PC-3 (cell line): ENCODE data around the gene MYO5B. TPM values are rescaled to one million over a fixed set of nuclear protein-coding genes. Genes with fewer than 3 reads are reported as not detected.

Experiments
- ATAC-seq: fragments of 200-7000 bp; cut with Tn5 transposase; 2 replicates; pipeline ENCODE4 v1.9.1; 2020; ENCODE audit warnings: mild to moderate bottlenecking, moderate library complexity
- BruUV-seq: library from RNA; stranded (reverse); fragments of 400-500 nt; replicated peaks from 2 replicates; lab custom pipeline; 2021; lab: Mats Ljungman, UMichigan
- CTCF ChIA-PET: fragments of 300-600 bp; sonication (Branson Sonifier 250); formaldehyde crosslinking; loops from one replicate; lab custom pipeline; 2022; ENCODE audit warnings: antibody characterized with exemption; lab: Charles Lee
- POLR2A ChIA-PET: fragments of 300-600 bp; sonication (Branson Sonifier 250); formaldehyde crosslinking; loops from one replicate; lab custom pipeline; 2022; ENCODE audit warnings: antibody characterized with exemption; ENCODE audit not compliant: unreplicated experiment; lab: Charles Lee
- DNase-seq: peaks from one replicate; pipeline ENCODE4 v3.0.0-alpha.2; 2015
- H2AFZ ChIP-seq: fragments of 300-600 bp; sonication (generic); 2 replicates; pipeline ENCODE4 v1.6.0; 2016; ENCODE audit warnings: antibody characterized with exemption, low read length
- H3F3A ChIP-seq: fragments of 300-600 bp; sonication (generic); one replicate; pipeline ENCODE4 v1.6.0; 2017; ENCODE audit warnings: antibody characterized with exemption, low read length, control low read depth, mild to moderate bottlenecking; ENCODE audit not compliant: unreplicated experiment
- H3K27ac ChIP-seq: fragments of 300-600 bp; sonication (generic); 2 replicates; pipeline ENCODE4 v1.5.1; 2016; ENCODE audit warnings: mild to moderate bottlenecking, low read length
- H3K27me3 ChIP-seq: fragments of 300-600 bp; sonication (generic); 2 replicates; pipeline ENCODE4 v1.6.1; 2016; ENCODE audit warnings: low read length, mixed read lengths
- H3K36me3 ChIP-seq: fragments of 300-600 bp; sonication (generic); 2 replicates; pipeline ENCODE4 v1.6.1; 2016; ENCODE audit warnings: low read depth, mixed run types, low read length, mixed read lengths
- H3K4me1 ChIP-seq: fragments of 300-600 bp; sonication (generic); 2 replicates; pipeline ENCODE4 v1.5.1; 2016; ENCODE audit warnings: low read length; ENCODE audit not compliant: insufficient read depth
- H3K4me2 ChIP-seq: fragments of 300-600 bp; sonication (generic); 2 replicates; pipeline ENCODE4 v1.6.0; 2016; ENCODE audit warnings: low read length
- H3K4me3 ChIP-seq: fragments of 300-600 bp; sonication (generic); 2 replicates; pipeline ENCODE4 v1.5.1; 2016; ENCODE audit warnings: mild to moderate bottlenecking, low read length, mixed read lengths
- H3K79me2 ChIP-seq: fragments of 300-600 bp; sonication (generic); 2 replicates; pipeline ENCODE4 v1.6.1; 2017; ENCODE audit warnings: low read length, mixed read lengths
- H3K9ac ChIP-seq: fragments of 300-600 bp; sonication (generic); 2 replicates; pipeline ENCODE4 v1.6.0; 2016; ENCODE audit warnings: mild to moderate bottlenecking, low read length
- H3K9me2 ChIP-seq: fragments of 300-600 bp; sonication (generic); replicated peaks from 2 replicates; pipeline ENCODE4 v1.6.1; 2016; ENCODE audit warnings: mixed run types, low read length, mixed read lengths
- H3K9me3 ChIP-seq: fragments of 300-600 bp; sonication (generic); 2 replicates; pipeline ENCODE4 v1.6.1; 2016; ENCODE audit warnings: low read length, mixed read lengths
- H4K20me1 ChIP-seq: fragments of 300-600 bp; sonication (generic); 2 replicates; pipeline ENCODE4 v1.6.1; 2016; ENCODE audit warnings: low read length, mixed read lengths
- CTCF ChIP-seq: fragments of 300-600 bp; sonication (generic); conservative IDR thresholded peaks from 2 replicates; pipeline ENCODE4 v1.5.1; 2017; ENCODE audit warnings: antibody characterized with exemption, low read depth, mild to moderate bottlenecking, low read length
- EZH2 ChIP-seq: fragments of 300-600 bp; sonication (generic); IDR thresholded peaks from one replicate; pipeline ENCODE4 v1.6.1; 2017; ENCODE audit warnings: antibody characterized with exemption, mild to moderate bottlenecking, low read length; ENCODE audit not compliant: unreplicated experiment
- EZH2phosphoT487 ChIP-seq: fragments of 300-600 bp; sonication (generic); IDR thresholded peaks from 2 replicates; pipeline ENCODE4 v1.6.1; 2018; ENCODE audit warnings: mild to moderate bottlenecking, antibody characterized with exemption, low read length, borderline replicate concordance
- intact Hi-C: fragments of 100-400 bp; cut with micrococcal nuclease; formaldehyde crosslinking; loops from 2 replicates; pipeline ENCODE4 v1.9.0; 2023
- total RNA-seq: library from RNA; depleted of rRNA; stranded (reverse); fragments of >200 nt; gene quantifications from 2 replicates; pipeline ENCODE4 v1.2.3, GENCODE V29; 2014

Gene MYO5B
- total RNA-seq, 1 experiment from 2014 or later: 10.7 TPM

GRCh38 chr18:49935215-49935614, 259.7 kb downstream of the MYO5B start:
- Histone ChIP-seq H3K4me1 (no peaks in the 10 kb centered on the region), H3K4me2 (no peak overlapping the region), H3K9ac (no peak overlapping the region), H2AFZ (no peak overlapping the region), H3K4me3 (no peak overlapping the region), H3K9me3 (no peaks in the 10 kb centered on the region), H3K79me2 (no peaks in the 10 kb centered on the region), H4K20me1 (no peaks in the 10 kb centered on the region), H3K27me3 (no peaks in the 10 kb centered on the region), H3F3A (no peaks in the 10 kb centered on the region), H3K27ac (no peak overlapping the region), H3K9me2 (no peaks in the 10 kb centered on the region), H3K36me3 (no peaks in the 10 kb centered on the region)
- ChIA-PET CTCF (no interaction called here), POLR2A (no interaction called here)
- intact Hi-C loops: no loop called here
- ATAC-seq (no peak), DNase-seq (no peak)
- no TSS peak for BruUV-seq
- no peak for TF ChIP-seq EZH2
- no peak for TF ChIP-seq EZH2phosphoT487
- TF ChIP-seq CTCF: no peak

- no peak overlapping the region for H3K4me3 ChIP-seq
- H3K79me2 ChIP-seq: no peaks in the 10 kb centered on the region
- intact Hi-C loops: no loop called here
- POLR2A ChIA-PET: no interaction called here
- CTCF ChIA-PET: no interaction called here
- no peaks in the 10 kb centered on the region for H3K4me1 ChIP-seq
- no peaks in the 10 kb centered on the region for H3F3A ChIP-seq
- ATAC-seq (no peak), DNase-seq (no peak)
- H2AFZ ChIP-seq: no peak overlapping the region
- H3K9ac ChIP-seq: no peak overlapping the region
- no TSS peak for BruUV-seq
- no peaks in the 10 kb centered on the region for H3K27me3 ChIP-seq
- no peaks in the 10 kb centered on the region for H3K9me2 ChIP-seq
- H3K4me2 ChIP-seq: no peak overlapping the region
- no peaks in the 10 kb centered on the region for H4K20me1 ChIP-seq
- no peaks in the 10 kb centered on the region for H3K36me3 ChIP-seq
- no peaks in the 10 kb centered on the region for H3K9me3 ChIP-seq
- H3K27ac ChIP-seq: no peak overlapping the region
- no peak for TF ChIP-seq EZH2phosphoT487
- TF ChIP-seq CTCF: no peak
- no peak for TF ChIP-seq EZH2
Observed at GRCh38 chr18:49934457-49934856, 260.5 kb downstream of the MYO5B start.

DNA sequence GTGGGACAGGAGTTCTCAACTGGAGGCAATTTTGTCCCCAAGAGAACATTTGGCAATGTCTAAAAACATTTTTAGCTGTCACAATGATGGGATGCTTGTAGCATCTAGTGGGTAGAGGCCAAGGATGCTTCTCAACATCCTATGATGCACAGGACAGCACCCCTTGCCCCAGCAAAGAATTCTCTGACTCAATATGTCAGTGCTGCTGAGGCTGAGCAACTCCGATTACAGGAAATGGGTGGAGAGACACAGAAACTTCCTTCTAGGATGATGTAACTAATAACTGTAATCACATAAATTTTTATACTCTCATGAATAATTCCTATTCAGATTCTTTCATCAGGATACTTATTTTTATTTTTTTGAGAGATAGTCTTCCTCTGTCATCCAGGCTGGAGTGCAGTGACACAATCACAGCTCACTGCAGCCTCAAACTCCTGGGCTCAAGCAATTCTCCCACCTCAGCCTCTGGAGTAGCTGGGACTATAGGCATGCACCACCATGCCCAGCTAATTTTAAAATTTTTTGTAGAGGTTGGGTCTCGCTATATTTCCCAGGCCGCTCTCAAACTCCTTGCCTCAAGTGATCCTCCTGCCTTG, 261.3 kb downstream of the MYO5B start:
- H3K9me2 ChIP-seq: no peaks in the 10 kb centered on the region
- no TSS peak for BruUV-seq
- no peak overlapping the region for H3K4me3 ChIP-seq
- CTCF ChIA-PET: no interaction called here
- no peaks in the 10 kb centered on the region for H3K27me3 ChIP-seq
- TF ChIP-seq EZH2phosphoT487 (no peak), EZH2 (no peak), CTCF (no peak)
- no peaks in the 10 kb centered on the region for H3K36me3 ChIP-seq
- POLR2A ChIA-PET: no interaction called here
- DNase-seq (peak; percentile 7), ATAC-seq (peak; percentile 67)
- no peak overlapping the region for H3K4me2 ChIP-seq
- no peak overlapping the region for H3K27ac ChIP-seq
- intact Hi-C loops: no loop called here
- H3F3A ChIP-seq: no peaks in the 10 kb centered on the region
- H4K20me1 ChIP-seq: no peaks in the 10 kb centered on the region
- no peaks in the 10 kb centered on the region for H3K79me2 ChIP-seq
- H3K9ac ChIP-seq: no peak overlapping the region
- H3K4me1 ChIP-seq: no peaks in the 10 kb centered on the region
- no peak overlapping the region for H2AFZ ChIP-seq
- H3K9me3 ChIP-seq: no peaks in the 10 kb centered on the region
